Sigmoid colon (tissue), 4 donors: ENCODE results near the gene PPA2.
"Not testable (repeated sequence)": the region's sequence is repeated elsewhere in the genome, so short reads cannot be mapped to it uniquely, and the experiment has no call there.

Experiments
- EP300 ChIP-seq, 4 donors: sonication (generic); formaldehyde crosslinking; IDR thresholded peaks; one replicate each; pipeline ENCODE4 v1.6.1; 2017; ENCODE audit warnings: antibody characterized with exemption in 4 of 4
- POLR2A ChIP-seq, 2 donors: fragments of 450-650 bp; IDR thresholded peaks; one replicate each; pipeline ENCODE4 v1.6.1; 2016; ENCODE audit warnings: antibody characterized with exemption in 2 of 2, mild to moderate bottlenecking in 2 of 2, moderate library complexity in 2 of 2
- TF ChIP-seq, protein P1 (sequence below), 4 experiments: fragments of 450-650 bp in 3 of 4; fragments of 200-600 bp in 1 of 4; IDR thresholded peaks; one replicate each; pipeline ENCODE4 v1.5.1; 2016 to 2019; ENCODE audit warnings: antibody characterized with exemption in 4 of 4, mild to moderate bottlenecking in 3 of 4, moderate library complexity in 2 of 4

DNA sequence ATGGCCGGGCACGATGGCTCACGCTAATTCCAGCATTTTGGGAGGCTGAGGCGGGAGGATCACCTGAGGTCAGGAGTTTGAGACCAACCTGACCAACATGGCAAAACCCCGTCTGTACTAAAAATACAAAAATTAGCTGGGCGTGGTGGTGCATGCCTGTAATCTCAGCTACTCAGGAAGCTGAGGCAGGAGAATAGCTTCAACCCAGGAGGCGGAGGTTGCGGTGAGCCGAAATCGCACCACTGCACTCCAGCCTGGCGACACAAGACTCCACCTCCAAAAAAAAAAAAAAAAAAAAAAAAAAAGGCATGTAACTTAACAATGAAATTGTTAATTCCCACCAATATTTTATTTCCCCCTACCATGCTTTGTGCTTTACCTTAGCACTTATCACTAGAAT, 15.3 kb downstream of the PPA2 start:
- not testable (repeated sequence) for TF ChIP-seq POLR2A, EP300 (IDR thresholded peaks at IDR 0.05)
- TF ChIP-seq, protein P1, sequence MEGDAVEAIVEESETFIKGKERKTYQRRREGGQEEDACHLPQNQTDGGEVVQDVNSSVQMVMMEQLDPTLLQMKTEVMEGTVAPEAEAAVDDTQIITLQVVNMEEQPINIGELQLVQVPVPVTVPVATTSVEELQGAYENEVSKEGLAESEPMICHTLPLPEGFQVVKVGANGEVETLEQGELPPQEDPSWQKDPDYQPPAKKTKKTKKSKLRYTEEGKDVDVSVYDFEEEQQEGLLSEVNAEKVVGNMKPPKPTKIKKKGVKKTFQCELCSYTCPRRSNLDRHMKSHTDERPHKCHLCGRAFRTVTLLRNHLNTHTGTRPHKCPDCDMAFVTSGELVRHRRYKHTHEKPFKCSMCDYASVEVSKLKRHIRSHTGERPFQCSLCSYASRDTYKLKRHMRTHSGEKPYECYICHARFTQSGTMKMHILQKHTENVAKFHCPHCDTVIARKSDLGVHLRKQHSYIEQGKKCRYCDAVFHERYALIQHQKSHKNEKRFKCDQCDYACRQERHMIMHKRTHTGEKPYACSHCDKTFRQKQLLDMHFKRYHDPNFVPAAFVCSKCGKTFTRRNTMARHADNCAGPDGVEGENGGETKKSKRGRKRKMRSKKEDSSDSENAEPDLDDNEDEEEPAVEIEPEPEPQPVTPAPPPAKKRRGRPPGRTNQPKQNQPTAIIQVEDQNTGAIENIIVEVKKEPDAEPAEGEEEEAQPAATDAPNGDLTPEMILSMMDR (IDR thresholded peaks at IDR 0.05): not testable (repeated sequence)
